ENCODE results near the gene STK32B.
"Not testable (repeated sequence)": the region's sequence is repeated elsewhere in the genome, so short reads cannot be mapped to it uniquely, and the experiment has no call there.

Gene STK32B

DNA sequence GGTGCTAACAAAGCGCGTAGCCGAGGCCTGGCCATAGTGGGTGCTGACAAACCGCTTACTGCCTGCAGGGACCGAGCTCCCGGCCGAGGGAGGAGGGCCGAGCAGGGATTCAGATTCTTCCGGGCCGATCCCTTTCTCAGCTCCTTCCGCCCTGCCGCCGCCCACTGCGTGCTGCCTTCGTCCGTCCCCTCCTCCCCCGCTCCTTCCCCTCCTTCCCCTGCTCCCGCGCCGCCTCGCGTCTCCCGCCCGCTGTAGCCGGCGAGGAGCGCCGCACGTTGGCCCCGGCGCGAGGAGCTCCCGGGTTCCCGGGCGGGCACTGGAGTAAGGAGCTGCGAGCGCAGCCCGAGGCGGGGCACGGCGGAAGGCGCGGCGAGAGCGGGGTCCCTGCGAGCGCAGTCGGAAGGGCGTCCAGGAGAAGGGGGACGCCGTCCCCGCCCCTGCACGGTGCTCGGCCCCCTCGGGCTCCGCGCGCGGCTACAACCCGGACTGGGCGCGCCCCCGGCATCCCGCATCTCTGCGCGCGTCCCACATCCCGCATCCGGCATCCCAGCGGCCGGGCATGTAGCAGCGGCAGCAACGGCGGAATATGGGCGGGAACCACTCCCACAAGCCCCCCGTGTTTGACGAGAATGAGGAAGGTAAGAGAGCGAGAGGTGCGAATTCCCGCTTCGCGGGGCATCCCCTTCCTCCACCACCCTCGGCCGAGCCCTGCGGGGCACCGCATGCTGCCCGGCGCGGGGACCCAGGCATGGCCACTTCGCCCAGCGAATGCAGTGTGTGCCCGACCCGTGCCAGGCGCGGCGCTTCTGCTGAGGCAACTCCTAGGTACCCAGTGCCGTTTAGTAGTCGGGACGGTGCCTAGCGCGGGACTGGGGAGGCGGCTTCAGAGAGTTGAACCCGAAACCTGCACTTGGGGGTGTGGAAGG is at the start of gene STK32B:
STK32B (plus strand) TSS at position 203 of the 926 bp plus-strand sequence.
- no peak for DNase-seq (ENCODE audit: low spot score)

DNA sequence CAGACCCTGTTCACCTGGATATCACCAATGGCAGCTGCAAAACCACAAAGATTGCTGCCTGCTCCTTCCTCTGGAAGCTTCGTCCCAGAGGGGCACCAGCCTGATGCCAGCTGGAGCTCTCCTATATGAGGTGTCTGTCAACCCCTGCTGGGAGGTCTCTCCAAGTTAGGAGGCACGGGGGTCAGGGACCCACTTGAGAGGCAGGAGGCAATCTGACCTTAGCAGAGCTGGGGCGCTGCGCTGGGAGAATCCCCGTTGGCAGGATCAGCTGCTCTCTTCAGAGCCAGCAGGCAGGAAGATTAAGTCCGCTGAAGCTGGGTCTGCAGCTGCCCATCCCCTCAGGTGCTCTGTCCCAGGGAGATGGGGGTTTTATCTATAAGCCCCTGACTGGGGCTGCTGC is 49.6 kb upstream of the STK32B start:
- DNase-seq (ENCODE audit: low spot score): not testable (repeated sequence)

DNA sequence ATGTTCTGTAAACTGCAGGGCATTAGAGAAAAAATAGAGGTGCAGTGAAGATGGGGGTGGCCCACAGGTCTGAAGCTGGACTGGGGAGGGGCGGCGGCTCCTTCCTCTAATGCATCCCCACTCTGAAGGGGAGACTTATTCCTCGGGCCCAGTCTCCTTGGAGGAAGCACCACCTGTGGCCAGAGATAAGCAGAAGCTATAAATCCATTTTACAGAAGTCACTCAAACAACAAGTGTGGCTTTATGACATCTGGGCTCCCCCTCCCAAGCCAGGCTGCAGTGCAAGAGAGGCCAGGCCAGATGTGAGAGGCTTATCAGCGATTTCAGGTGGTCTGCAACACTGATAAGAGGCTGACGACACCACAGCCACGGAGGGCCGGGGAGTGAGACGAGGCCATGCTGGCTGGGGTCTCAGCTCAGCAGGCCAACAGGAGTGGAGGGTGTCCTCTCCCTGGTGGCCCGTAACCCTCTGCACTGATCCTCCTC is 47.9 kb upstream of the STK32B start:
- no peak for DNase-seq (ENCODE audit: low spot score)

DNA sequence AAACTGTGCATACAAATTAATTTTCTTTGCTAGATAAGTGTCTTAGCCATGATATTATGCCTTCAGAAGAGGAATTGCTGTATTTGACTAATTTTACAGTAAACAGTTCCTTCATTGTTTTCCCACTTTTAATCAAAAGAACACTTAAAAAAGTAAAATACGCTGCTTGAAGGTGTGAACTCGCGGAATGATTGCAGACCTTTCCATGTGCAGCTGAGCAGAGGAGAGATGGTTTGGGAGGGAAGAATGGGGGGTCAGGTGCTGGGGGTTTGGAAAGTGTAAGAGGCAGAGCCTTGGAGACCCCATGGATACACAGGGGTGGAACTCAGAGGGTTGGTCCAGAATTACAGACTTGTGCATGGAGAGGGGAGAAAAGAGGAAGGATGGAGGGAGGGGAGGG is 47.4 kb upstream of the STK32B start:
- DNase-seq (ENCODE audit: low spot score): no peak

DNA sequence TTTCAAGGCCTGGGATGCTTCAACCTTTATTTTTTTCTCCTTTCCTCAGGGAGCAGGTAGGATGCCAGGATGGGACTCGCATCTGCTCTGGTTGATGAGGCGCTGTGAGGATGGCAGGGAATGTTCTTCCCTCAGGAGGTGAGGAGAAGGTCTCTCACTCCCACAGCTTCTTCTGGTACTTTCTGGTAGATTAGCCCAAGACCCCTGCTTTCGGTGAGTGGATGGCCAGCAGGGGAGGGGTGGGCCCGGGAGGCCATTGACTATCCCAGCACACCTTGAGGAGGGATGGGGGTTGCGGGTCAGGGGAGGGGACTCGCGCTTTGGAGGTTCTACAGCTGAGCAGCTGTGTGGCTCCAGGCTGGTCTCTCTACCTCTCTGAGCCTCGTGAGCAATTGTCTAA is 46.8 kb upstream of the STK32B start:
- no peak for DNase-seq (ENCODE audit: low spot score)

DNA sequence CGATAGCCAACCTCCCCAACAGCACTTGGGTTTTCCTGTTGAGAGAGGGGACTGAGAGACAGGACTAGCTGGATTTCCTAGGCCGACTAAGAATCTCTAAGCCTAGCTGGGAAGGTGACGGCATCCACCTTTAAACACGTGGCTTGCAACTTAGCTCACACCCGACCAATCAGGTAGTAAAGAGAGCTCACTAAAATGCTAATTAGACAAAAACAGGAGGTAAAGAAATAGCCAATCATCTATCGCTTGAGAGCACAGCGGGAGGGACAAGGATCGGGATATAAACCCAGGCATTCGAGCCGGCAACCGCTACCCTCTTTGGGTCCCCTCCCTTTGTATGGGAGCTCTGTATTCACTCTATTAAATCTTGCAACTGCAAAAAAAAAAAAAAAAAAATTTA is 44.3 kb upstream of the STK32B start:
- DNase-seq (ENCODE audit: low spot score): not testable (repeated sequence)

DNA sequence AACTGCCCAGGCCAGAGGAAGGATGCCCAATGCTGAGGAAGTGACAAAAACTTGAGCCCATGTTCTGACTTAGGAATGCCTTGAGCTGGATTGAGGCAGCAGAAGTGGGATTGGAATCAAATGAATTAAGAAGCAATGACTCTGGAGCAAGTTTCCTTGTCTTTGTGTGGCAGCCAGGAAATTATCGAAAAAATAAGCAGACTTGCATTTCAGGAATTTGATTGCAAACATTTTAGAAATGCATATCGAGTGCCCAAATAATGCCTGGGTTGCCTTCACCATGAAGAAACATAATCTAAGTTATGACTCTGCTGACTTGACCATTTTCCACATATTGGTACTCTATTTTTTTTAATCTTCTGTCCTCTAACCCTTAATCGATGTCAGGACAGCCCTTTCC is 41.5 kb upstream of the STK32B start:
- DNase-seq (ENCODE audit: low spot score): no peak

DNA sequence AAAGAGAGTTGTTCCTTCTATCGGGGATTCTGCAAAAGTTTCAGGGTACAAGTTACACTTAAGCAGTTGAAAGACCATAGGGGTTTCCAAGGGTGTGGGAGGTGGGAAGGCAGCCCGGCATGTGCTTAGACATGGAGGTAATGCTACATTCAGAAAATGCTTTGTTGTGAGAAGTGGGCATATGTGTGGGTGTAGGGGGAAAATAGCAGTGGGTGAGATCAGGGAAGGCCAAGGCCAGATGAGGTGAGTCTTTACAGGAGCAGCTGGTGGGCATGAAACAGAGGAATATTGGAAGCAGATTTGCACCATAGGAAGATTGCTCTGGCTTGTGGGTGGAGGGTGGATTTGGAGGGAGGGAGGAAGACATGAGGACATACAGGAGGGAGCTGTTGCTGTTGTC is 40.3 kb upstream of the STK32B start:
- no peak for DNase-seq (ENCODE audit: low spot score)

DNA sequence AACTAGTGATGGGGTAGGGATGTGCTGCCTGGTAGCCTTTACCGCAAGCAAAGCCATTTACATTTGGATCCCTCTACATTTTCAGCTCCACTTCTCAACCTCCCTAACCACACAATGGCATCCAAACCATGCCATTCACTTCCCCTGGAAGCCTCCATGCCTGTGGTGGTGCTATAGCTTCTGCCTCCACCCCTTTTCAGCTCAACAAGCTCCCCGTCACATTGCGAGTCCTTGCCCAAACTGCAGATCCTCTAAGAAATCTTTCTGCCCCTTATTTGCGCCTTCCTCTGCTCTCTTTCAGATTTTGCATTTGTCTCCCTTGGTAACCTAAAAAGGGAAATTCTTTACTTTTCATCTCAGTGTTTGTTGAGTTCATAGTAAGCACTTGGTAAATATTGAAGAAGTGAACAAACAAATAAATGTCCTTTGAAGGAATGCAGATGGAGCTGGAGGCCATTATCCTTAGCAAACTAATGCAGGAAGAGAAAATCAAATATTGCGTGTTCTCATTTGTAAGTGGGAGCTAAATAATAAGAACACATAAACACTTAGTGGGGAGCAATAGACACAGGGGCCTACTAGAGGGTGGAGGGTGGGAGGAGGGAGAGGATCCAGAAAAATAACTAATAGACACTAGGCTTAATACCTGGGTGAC is 38.9 kb upstream of the STK32B start:
- no peak for DNase-seq (ENCODE audit: low spot score)

DNA sequence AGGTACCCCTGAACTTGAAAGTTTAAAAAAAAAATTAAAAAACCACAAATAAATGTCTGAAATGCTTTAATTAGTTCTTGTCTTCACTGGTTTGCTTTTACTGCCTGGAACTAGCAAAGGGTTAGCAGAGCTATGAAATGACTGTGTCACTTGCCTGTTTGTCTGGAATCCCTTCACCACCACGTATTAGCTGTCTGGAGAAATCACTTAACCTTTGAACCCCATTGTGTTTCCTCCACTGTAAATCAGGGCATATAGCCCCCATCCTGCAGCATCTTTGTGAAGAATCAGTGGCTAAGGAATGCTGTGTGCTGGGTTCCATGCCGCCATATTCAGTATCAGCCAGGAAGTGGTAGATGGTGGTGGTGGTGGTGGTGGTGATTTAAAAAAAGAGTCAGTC is 38.3 kb upstream of the STK32B start:
- DNase-seq (ENCODE audit: low spot score): no peak

DNA sequence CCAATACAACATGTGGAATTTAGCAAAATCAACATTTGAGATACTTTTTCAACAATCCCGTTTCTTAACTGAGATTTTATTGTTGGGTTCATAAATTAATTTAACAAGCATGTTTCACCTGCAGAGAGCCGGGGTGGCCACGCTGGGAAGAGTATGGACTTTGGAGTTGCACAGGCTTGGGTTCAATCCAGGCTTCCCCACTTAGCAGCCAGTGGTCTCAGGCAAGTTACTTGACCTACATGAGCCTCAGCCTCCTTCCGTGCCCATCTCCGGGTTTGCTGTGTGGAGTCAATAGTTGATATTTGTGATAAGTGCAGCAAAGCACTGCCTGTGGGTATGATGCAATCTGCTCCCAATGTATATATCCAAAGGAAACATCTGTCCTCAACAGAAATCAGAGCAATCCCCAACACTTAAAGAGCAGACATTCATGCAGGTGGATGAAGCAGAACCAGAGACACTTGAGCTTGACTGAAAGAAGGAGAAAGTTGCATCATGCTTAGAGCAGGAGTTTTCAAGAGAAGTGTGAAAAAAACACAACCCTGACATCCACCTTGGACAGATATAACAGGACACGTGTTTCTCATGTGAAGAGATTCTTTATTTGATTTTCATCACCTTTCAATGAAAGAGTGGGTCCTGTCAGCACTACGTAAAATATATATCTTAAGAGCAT is 37.1 kb upstream of the STK32B start:
- no peak for DNase-seq (ENCODE audit: low spot score)

DNA sequence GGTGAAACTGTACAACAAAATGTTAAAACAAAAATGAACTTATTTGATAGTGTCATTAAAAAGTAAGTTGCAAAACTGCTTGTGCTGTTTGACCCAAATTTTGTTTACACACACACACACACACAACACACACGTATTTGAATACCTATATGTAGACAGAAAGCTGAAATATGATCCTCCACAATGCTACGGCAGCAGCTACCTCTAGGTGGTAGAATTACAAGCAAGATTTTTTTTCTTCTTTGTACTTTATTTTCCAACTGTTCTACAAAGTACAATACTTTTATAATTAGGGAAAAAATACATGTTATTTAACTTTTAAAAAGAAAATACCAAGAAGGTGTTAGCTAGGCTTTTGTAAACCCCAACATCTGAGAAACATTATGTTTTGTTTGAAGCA is 33.2 kb upstream of the STK32B start:
- no peak for DNase-seq (ENCODE audit: low spot score)

DNA sequence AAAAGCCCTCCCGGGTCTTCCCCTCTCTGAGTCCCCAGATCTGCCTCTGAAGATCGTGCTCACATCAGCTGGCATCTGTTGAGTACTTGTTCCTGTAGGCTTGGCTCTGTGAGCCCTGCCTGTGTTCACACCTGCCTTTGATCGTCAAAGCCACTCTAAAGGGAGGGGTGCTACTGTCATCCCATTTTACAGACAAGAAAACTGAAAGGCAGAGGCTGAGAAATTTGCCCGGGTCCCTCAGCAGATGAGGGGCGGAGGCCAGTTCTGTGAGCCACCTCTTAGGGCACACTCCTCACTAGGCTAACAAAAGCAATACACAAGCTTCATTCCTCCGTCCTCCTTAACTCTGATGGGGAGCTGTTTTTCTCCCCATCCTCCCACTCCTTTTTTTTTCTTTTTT is 32.7 kb upstream of the STK32B start:
- no peak for DNase-seq (ENCODE audit: low spot score)

DNA sequence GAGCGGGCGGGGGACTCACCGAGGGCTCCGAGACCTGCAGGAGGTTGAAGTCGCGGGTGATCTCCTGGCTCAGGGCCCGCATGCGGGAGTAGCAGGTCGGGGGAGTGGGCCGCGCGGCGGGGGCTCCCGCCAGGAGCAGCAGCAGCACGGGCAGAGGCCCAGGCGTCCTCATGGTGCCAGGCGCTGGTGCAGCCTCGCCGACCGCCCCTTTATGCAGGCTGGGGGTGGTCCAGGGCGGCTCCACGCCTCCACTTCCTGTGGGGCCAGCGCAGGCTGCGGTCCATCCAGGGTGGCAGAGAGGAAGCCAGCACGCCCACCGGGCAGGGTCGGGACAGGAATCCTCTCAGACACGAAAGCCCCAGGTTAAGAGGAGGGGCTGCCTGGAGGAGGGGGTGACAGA is 32.0 kb upstream of the STK32B start, which contains the start of gene CYTL1:
CYTL1 (minus strand) TSS at position 185 of the 400 bp plus-strand sequence; CDS start at position 172, 13 bp downstream.
- DNase-seq (ENCODE audit: low spot score): no peak

DNA sequence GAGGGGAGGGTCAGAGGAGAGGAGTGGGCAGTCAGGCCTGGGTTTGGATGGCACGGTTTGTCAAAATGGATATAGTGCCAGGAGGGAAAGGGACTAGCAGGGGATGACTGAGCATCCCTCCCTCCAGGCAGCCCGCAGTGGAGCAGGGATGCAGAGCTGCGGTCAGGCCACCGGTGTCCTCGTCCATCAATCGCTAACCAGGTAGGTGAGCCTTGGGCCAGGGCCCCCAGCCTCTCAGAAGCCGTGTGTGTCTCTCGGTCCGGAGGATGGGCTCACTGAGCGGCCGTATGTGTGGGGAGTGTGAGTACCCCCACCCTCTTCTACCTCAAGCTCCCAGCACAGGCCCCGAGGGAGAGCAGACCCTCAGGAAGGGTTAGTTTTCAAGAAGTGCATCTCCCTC is 31.5 kb upstream of the STK32B start:
- DNase-seq (ENCODE audit: low spot score): no peak

DNA sequence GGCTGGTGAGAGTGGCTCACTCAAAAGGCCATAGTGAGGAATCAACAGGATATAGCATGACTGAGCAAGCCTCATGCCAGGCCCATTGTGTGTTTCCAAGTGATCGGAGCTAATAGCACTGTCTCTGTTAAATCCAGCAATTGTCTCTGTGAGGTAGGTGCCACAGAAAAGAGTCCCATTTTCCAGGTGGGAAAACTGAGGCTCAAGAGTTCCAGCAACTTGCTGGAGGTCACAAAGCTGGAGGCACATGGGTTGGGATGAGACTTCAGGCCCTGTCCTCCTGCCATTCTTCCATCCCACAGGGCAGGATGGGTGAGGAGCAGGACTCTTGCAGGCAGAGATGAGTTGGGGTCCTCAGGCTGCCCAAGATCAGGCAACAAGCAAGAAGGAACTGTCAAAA is 30.9 kb upstream of the STK32B start:
- no peak for DNase-seq (ENCODE audit: low spot score)

DNA sequence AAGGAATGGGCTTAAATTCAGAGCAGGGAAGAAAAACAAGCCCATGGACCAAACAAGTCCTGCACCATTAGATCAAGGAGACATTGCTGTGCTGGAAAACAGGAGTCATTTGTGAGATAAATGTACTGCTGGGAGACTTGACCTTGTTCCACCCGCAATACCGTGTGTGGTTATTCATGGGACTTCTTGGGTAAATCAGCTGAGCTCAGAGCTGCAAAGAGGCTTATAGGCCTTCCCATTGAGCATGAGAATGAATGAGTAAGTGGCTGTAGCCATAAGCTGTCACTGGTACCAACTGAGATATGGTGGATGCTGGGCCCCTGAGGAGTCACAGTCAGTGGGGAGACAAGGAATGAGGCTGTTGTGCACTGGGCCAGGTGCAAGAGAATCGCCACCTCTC is 29.7 kb upstream of the STK32B start:
- no peak for DNase-seq (ENCODE audit: low spot score)

DNA sequence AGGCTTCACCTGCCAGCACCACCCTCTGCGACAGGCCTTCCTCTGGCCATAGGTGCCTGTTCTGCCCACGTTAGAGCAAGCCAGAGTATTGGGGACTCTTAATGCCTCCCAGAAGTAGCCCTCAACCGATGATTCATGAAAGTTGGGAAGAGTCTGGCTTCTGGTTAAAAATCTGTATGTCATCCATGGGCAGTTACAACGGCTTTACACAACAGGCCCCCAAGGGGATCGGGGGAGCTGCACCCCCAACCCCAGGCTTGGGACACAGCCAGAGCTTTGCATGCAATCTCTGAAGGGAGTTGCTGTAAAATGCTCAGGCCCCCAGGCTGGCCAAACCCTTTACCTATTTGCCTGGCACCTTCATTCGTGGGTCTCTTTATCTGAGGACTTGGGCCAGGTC is 26.6 kb upstream of the STK32B start:
- DNase-seq (ENCODE audit: low spot score): no peak

DNA sequence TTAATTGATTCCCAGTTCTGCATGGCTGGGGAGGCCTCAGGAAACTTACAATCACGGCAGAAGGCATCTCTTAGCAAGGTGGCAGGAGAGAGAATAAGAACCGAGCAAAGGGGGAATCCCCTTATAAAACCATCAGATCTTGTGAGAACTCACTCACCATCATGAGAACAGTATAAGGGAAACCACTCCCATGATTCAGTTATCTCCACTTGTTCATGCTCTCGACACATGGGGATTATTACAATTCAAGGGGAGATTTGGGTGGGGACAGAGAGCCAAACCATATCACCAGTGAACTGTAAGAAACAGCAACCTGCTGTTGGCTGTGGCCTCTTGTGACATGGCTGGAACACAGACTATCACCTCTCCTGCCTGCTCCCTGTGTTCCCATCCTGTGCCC is 24.9 kb upstream of the STK32B start:
- DNase-seq (ENCODE audit: low spot score): no peak

DNA sequence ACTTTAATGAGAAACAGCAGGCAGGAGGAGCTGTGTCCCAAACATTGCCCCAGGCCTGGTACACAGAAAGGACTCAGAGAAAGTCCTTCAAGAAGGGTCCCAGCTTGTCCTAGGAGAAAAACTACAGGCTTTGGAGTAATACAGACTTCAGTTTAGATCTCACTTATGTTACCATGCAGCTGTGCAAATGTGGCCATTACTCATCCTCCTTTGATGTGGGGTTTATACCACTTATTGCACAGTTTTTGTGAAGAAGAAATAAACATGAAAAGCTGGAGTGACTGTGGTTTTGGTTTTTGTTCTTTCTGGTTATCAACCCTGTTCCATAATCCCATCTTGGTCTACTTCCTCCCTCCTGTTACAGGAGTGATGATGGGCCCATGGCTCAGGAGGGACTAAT is 23.9 kb upstream of the STK32B start:
- DNase-seq (ENCODE audit: low spot score): no peak

DNA sequence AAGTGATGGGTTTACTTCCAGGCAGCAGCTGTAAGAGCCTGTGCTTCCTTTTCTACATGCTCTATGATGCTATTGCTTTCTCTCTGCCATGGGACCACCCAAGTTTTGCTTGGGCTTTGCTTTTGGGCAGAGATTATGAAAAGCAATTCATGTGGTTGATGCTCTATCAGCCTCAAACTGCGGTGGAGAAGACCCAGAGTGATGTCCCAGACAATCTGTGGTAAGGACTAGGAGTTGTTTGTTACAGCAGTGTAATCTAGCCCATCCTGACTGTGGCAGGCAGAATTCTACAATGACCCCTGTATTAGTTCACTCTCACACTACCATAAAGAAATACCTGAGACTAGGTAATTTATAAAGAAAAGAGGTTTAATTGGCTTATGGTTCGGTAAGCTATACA is 22.8 kb upstream of the STK32B start:
- DNase-seq (ENCODE audit: low spot score): no peak

DNA sequence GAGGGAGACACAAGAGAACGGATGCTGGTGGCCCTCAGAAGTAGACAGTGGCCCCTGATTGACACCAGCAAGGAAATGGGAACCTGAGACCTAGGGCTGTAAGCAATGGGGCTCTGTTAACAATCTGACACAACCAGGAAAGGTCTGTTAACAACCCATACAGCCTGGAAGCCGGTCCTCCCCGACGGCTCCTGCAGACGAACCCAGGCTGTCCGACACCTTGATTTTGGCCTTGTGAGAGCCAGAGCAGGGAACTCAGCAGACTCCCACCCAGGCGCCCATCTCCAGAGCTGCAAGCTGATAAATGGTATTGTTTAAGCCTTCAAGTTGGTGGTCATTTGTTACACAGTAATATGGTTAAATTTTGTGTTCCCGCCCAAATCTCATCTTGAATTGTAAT is 21.8 kb upstream of the STK32B start:
- DNase-seq (ENCODE audit: low spot score): no peak

DNA sequence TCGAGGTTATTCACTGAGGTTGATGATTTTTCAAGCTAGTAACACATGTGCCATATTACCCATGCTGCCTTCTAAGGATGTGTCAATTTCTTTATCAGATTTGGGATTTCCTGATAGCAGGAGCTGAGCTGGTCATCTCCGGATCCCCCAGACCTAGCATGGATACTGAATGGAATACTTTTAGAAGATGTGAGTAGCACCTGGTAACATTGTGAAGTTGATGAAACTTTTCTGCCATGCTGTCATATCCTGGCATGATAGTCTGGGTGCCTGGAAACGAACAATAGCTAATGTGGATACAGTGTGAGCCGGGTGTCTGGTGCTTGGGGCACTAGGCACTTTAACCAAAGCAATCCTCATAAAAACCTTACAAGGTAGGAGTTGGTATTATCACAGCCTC is 21.1 kb upstream of the STK32B start:
- DNase-seq (ENCODE audit: low spot score): no peak
